Subcutaneous abdominal adipose tissue (tissue), 5 donors: ENCODE measurements around the gene CHST13.

Experiments
- H3K27ac ChIP-seq: one replicate; pipeline ENCODE4 v1.7.0; 2013; ENCODE audit warnings: low read depth, mild to moderate bottlenecking, inconsistent platforms, low read length, moderate library complexity
- H3K27me3 ChIP-seq, 5 donors: one replicate each; pipeline ENCODE4 v1.7.0; 2013; ENCODE audit warnings: low read length in 5 of 5, inconsistent platforms in 1 of 5; ENCODE audit not compliant: control insufficient read depth in 5 of 5, insufficient read depth in 4 of 5
- H3K36me3 ChIP-seq, 5 donors: one replicate each; pipeline ENCODE4 v1.7.0; 2013; ENCODE audit warnings: low read length in 5 of 5; ENCODE audit not compliant: control insufficient read depth in 5 of 5, insufficient read depth in 5 of 5
- H3K4me1 ChIP-seq, 5 donors: one replicate each; pipeline ENCODE4 v1.7.0; 2013; ENCODE audit warnings: low read length in 5 of 5, mild to moderate bottlenecking in 3 of 5, moderate library complexity in 1 of 5; ENCODE audit not compliant: control insufficient read depth in 5 of 5, insufficient read depth in 5 of 5
- H3K4me3 ChIP-seq, 5 donors: one replicate each; pipeline ENCODE4 v1.7.0; 2013; ENCODE audit warnings: low read length in 5 of 5, low read depth in 1 of 5
- H3K9ac ChIP-seq, 5 donors: one replicate each; pipeline ENCODE4 v1.7.0; 2013; ENCODE audit warnings: low read length in 5 of 5, mild to moderate bottlenecking in 4 of 5, moderate library complexity in 3 of 5
- H3K9me3 ChIP-seq, 5 donors: one replicate each; pipeline ENCODE4 v1.7.0; 2013; ENCODE audit warnings: low read length in 5 of 5; ENCODE audit not compliant: control insufficient read depth in 5 of 5
- donor health status: healthy.
- donor health status: healthy.
- donor health status: healthy.
- donor health status: healthy.
- donor health status: healthy.

CHST13 gene, protein sequence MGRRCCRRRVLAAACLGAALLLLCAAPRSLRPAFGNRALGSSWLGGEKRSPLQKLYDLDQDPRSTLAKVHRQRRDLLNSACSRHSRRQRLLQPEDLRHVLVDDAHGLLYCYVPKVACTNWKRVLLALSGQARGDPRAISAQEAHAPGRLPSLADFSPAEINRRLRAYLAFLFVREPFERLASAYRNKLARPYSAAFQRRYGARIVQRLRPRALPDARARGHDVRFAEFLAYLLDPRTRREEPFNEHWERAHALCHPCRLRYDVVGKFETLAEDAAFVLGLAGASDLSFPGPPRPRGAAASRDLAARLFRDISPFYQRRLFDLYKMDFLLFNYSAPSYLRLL

GRCh38 chr3:126523745-126524428 is at the start of gene CHST13:
Gene CHST13 (plus strand): TSS chr3:126524155. CDS start chr3:126524333, 178 bp downstream.
- Histone ChIP-seq H3K27me3 (peaks cover 0 to 19% (median 12%) of the 10 kb centered on the region in 5 donors), H3K27ac (no peak within 1 kb of the TSS), H3K4me1 (peaks cover 0 to 18% (median 13%) of the 10 kb centered on the region in 5 donors), H3K9me3 (no peaks in the 10 kb centered on the region), H3K9ac (peak within 1 kb of the TSS in 1 of 5 donors; percentile 30), H3K36me3 (no peaks in the 10 kb centered on the region), H3K4me3 (peak within 1 kb of the TSS; percentile 27 to 63 (median 46))

DNA sequence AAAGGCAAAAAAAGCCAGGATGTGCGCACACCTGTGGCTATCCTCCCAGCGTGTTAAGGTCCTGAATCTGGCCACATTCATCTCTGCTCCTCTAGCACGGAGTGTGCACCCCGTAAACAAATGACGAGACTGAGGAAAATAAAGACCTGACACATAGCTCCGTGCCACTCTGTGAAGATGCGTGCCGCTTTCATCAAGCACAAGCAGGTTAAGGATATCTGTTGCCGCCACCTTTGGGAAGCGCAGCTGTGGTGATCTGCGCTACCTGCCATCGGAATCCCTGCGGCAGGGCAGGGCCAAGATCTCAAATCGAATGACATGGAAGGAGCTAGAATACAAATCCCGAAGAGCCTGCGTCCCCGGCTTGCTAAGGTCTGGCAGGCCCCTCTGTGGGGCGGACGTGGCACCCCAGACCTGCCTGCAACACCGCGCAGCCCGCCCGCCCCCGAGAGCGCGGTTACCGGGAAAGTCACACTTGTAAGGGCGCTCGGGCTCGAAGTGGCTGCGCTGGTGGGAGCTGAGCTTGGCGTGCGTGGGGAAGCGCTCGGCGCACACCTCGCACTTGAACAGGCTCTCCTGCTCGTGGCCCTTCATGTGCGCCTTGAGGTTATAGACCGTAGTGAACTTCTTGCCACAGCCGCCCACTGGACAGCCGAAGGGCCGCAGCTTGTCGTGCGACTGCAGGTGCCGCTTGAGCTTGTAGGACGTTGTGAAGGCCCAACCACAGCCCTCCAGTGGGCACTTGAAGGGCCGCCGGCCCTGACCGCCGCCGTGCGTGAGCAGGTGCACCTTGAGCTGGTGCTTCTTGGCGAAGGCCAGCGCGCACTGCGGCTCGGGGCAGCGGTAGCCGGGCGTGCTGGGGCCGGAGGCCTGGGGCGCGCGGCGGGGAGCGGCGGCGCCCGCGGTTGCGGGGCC is 49.2 kb upstream of the CHST13 start:
- H3K9me3 ChIP-seq = no peaks in the 10 kb centered on the region
- peaks cover 20 to 43% (median 38%) of the 10 kb centered on the region in 5 donors for H3K4me1 ChIP-seq
- H3K36me3 ChIP-seq = peaks cover 5 to 19% (median 16%) of the 10 kb centered on the region in 5 donors
- peak overlapping the region in 4 of 5 donors; percentile 24 to 91 (median 78) for H3K9ac ChIP-seq
- no peaks in the 10 kb centered on the region for H3K27me3 ChIP-seq
- H3K4me3 ChIP-seq = peak overlapping the region; percentile 75 to 86 (median 80)
- peak overlapping the region; percentile 54 for H3K27ac ChIP-seq

DNA sequence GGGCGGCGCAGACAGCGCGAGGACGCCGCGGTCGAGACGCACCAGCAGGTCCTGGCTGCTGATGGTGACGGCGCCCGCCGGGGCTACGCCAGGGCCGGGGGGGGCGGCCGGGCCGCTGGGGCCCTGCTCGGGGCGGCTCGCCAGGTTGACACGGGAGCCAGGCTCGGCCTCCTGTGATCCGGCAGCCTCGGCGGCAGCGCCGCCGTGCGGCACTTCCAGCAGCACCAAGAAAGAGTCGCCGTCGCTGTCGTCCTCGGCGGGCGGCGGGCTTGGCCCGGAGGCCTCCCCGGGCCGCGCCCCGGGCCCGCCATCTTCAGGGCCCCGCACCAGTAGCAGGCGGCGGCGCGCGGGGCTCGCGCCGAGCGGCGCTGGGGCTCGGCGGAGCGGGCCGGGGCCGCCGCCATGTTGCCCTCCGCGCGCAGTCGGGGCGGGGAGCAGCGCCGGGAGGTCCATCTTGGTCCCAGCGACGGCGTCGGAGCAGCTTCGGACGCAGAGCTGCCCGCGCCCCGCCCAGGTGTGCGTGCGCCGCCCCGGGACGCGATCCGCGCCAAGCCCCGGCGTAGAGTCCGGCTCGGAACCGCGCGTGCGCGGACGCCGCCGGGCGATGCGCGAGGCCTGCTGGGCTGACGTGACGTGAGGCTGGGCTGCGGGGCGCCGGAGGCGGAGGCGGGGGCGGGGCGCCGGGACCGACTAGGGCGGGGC is 48.4 kb upstream of the CHST13 start, which contains the start of gene ZXDC:
ZXDC (minus strand) TSS at position 479 of the 702 bp plus-strand sequence; CDS start at position 453, 26 bp downstream.
- H3K27me3 ChIP-seq = no peaks in the 10 kb centered on the region
- H3K9ac ChIP-seq = peak within 1 kb of the TSS; percentile 68 to 93 (median 84)
- H3K4me1 ChIP-seq = peaks cover 20 to 43% (median 38%) of the 10 kb centered on the region in 5 donors
- H3K36me3 ChIP-seq = peaks cover 2 to 11% (median 8%) of the 10 kb centered on the region in 5 donors
- peak within 1 kb of the TSS; percentile 83 to 92 (median 88) for H3K4me3 ChIP-seq
- no peaks in the 10 kb centered on the region for H3K9me3 ChIP-seq
- peak within 1 kb of the TSS; percentile 72 for H3K27ac ChIP-seq

DNA sequence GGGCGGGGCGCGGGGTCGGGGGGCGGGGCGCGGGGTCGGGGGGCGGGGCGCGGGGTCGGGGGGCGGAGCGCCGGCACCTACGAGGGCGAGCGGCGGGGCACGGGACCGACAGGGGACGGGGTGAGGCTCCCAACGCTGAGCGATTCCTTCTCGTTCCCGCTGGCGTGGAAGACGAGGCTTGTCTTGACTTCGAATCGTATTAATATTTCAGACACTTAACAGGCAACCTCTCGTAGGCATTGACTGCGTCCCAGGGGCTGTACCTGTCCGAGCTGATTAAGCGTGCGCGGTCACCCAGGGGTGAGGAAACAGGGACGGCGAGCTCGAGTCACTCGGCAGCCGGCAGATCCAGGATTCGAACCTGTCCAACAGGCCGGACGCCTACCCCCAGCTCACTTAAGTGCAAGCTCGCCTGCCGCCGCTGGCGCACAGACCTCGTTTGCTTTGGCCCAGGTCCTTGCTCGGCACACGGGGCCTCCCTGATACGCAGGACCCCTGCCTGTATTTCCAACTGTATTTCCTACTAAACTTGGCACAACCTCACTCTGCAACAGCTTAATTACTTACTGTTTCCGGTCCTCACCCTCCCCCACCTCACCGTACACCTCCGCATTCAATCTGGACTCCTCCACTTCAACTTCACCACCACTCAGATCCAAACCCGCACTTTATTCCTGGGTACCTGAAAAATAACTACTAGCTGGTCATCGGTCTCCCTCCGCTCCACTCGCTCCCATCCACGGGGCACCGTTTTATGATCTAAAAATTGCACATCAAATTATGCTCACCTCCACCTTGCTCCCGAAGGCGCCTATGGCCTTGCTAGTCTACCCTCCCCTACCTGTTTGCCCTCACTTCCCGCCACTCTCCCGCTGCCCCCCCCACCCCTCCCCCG is 47.5 kb upstream of the CHST13 start:
- Histone ChIP-seq H3K9me3 (no peaks in the 10 kb centered on the region), H3K27ac (peak overlapping the region; percentile 72), H3K4me3 (peak overlapping the region; percentile 83 to 92 (median 88)), H3K9ac (peak overlapping the region; percentile 68 to 93 (median 84)), H3K4me1 (peaks cover 20 to 43% (median 38%) of the 10 kb centered on the region in 5 donors), H3K36me3 (peaks cover 0 to 2% (median under 1%) of the 10 kb centered on the region in 5 donors), H3K27me3 (no peaks in the 10 kb centered on the region)

DNA sequence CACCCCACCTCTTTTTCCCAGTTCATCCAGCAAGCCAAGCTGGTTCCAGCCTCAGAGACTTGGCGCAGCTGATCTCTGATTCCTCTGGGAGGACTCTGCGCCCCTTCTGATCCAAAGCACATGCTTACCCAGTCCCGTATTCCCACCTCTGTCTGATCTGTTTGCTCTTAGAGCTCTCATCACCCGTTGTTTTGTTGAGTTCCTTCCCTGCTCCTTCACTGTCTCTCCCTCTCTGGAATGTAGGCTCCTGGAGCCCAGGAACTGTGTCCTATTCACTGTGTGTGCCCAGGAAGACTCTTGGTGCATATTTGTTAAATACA is 46.9 kb upstream of the CHST13 start:
- Histone ChIP-seq H3K9me3 (no peaks in the 10 kb centered on the region), H3K36me3 (no peaks in the 10 kb centered on the region), H3K4me3 (no peak overlapping the region), H3K4me1 (peaks cover 18 to 44% (median 38%) of the 10 kb centered on the region in 5 donors), H3K9ac (no peak overlapping the region), H3K27me3 (no peaks in the 10 kb centered on the region), H3K27ac (no peak overlapping the region)

GRCh38 chr3:126478581-126479310 is 45.2 kb upstream of the CHST13 start:
- H3K36me3 ChIP-seq = no peaks in the 10 kb centered on the region
- H3K4me1 ChIP-seq = peaks cover 5 to 28% (median 21%) of the 10 kb centered on the region in 5 donors
- no peak overlapping the region for H3K9ac ChIP-seq

DNA sequence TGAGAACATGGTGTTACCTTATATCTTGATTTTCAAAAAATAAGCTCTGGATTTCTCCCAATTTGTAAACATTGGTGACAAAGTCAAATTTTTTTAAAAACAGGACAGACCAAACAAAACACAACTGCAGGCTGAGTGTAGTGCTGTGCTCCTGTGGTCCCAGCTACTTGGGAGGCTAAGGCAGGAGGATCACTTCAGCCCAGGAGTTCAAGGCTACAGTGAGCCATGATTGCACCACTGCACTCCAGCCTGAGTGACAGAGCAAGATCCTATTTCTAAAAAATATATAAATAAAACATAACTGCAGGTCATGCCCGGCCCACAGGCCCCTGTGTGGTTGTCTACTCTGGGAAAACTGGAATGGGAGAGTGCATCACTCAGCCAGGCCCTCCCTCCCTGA is 44.3 kb upstream of the CHST13 start:
- Histone ChIP-seq H3K27me3 (no peaks in the 10 kb centered on the region), H3K4me1 (peaks cover 2 to 19% (median 13%) of the 10 kb centered on the region in 5 donors), H3K4me3 (no peak overlapping the region), H3K36me3 (no peaks in the 10 kb centered on the region), H3K9me3 (no peaks in the 10 kb centered on the region), H3K27ac (no peak overlapping the region), H3K9ac (no peak overlapping the region)

More at GRCh38 chr3:126478581-126479310, 45.2 kb upstream of the CHST13 start:
- Histone ChIP-seq H3K4me3 (no peak overlapping the region), H3K27me3 (no peaks in the 10 kb centered on the region), H3K27ac (no peak overlapping the region), H3K9me3 (no peaks in the 10 kb centered on the region)

GRCh38 chr3:126480206-126480605 is 43.7 kb upstream of the CHST13 start:
- Histone ChIP-seq H3K9me3 (no peaks in the 10 kb centered on the region), H3K27ac (no peak overlapping the region), H3K4me1 (peaks cover 2 to 19% (median 11%) of the 10 kb centered on the region in 5 donors), H3K36me3 (no peaks in the 10 kb centered on the region), H3K9ac (no peak overlapping the region), H3K27me3 (no peaks in the 10 kb centered on the region), H3K4me3 (no peak overlapping the region)
